K562 (cell line): ENCODE data around the gene RNF181. TPM values are rescaled to one million over a fixed set of nuclear protein-coding genes. Genes with fewer than 3 reads are reported as not detected.

Source experiments
- ATAC-seq: fragments of 200-7000 bp; cut with Tn5 transposase; 3 replicates; pipeline ENCODE4 v1.9.1; 2020; ENCODE audit warnings: moderate library complexity
- BruUV-seq: library from RNA; stranded (reverse); fragments of 400-500 nt; replicated peaks from 2 replicates; lab custom pipeline; 2021; lab: Mats Ljungman, UMichigan
- CTCF ChIA-PET: fragments of 300-600 bp; formaldehyde crosslinking; extraction: SDS; loops from one replicate; lab custom pipeline; 2021; ENCODE audit warnings: low intra/inter-chr PET ratio; lab: Yijun Ruan, JAX
- POLR2A ChIA-PET: fragments of 300-600, 350-650 bp; sonication (Branson Sonifier 250); formaldehyde crosslinking; extraction: SDS; loops from one replicate; lab custom pipeline; 2021; ENCODE audit warnings: antibody characterized with exemption, inconsistent platforms; lab: Yijun Ruan, JAX
- DNase-seq, 4 experiments: peaks; one replicate each; pipeline versions ENCODE4 v3.0.0 to v3.0.0-alpha.2; 2011 to 2018; ENCODE audit warnings: low spot score in 3 of 4, mixed read lengths in 3 of 4; ENCODE audit errors: extremely low read depth in 1 of 4
- FAIRE-seq: peaks from 2 replicates; lab custom pipeline; 2011; peaks lifted over from hg19 to GRCh38; lab: Jason Lieb, UNC
- H2AFZ ChIP-seq: 2 replicates; pipeline ENCODE4 v1.6.0; 2011; ENCODE audit warnings: low read depth, low read length, control low read depth, inconsistent platforms
- H3K27ac ChIP-seq: fragments of 200-600 bp; 3 replicates; pipeline ENCODE4 v1.8.0; 2011; ENCODE audit warnings: low read depth, mild to moderate bottlenecking, control low read depth, inconsistent platforms, low read length, moderate library complexity, mixed read lengths; ENCODE audit errors: extremely low read depth
- H3K27me3 ChIP-seq, 2 experiments: fragments of 300-600 bp in 1 of 2; 2 replicates in 1 of 2; 3 replicates in 1 of 2; pipeline versions ENCODE4 v1.6.0 to v1.8.0; 2011; ENCODE audit warnings: inconsistent platforms in 2 of 2, low read length in 2 of 2, mild to moderate bottlenecking in 1 of 2, mixed read lengths in 1 of 2, moderate library complexity in 1 of 2; ENCODE audit not compliant: control insufficient read depth in 2 of 2, insufficient read depth in 2 of 2
- H3K36me3 ChIP-seq: fragments of 300-600 bp; 3 replicates; pipeline ENCODE4 v1.8.0; 2011; ENCODE audit warnings: mild to moderate bottlenecking, low read length, inconsistent platforms; ENCODE audit not compliant: control insufficient read depth, insufficient read depth
- H3K4me1 ChIP-seq, 2 experiments: fragments of 200-600 bp in 1 of 2; replicated peaks in 1 of 2; 2 replicates in 1 of 2; 3 replicates in 1 of 2; pipeline versions ENCODE4 v1.5.1 to v1.8.0; 2011; ENCODE audit warnings: inconsistent platforms in 2 of 2, low read length in 2 of 2, mild to moderate bottlenecking in 1 of 2, mixed read lengths in 1 of 2, moderate library complexity in 1 of 2; ENCODE audit not compliant: control insufficient read depth in 2 of 2, insufficient read depth in 2 of 2
- H3K4me2 ChIP-seq: 2 replicates; pipeline ENCODE4 v1.6.1; 2011; ENCODE audit warnings: low read length, control low read depth, inconsistent platforms, mixed read lengths; ENCODE audit not compliant: insufficient read depth
- H3K4me3 ChIP-seq: fragments of 200-600 bp; sonication (generic), shearing (Covaris generic); 2 replicates; pipeline ENCODE4 v1.5.1; 2016; ENCODE audit warnings: control low read depth, inconsistent platforms
- H3K79me2 ChIP-seq: fragments of 200-600 bp; 3 replicates; pipeline ENCODE4 v1.8.0; 2011; ENCODE audit warnings: low read length, inconsistent platforms; ENCODE audit not compliant: control insufficient read depth, insufficient read depth
- H3K9ac ChIP-seq, 2 experiments: 2 replicates each; pipeline versions ENCODE4 v1.6.0 to v1.6.1; 2011; ENCODE audit warnings: low read depth in 2 of 2, low read length in 2 of 2, control low read depth in 1 of 2, inconsistent platforms in 1 of 2, mild to moderate bottlenecking in 1 of 2, mixed read lengths in 1 of 2; ENCODE audit not compliant: insufficient read depth in 1 of 2
- H3K9me1 ChIP-seq: one replicate; pipeline ENCODE4 v1.6.0; 2011; ENCODE audit warnings: inconsistent platforms, mild to moderate bottlenecking, low read length, moderate library complexity; ENCODE audit not compliant: control insufficient read depth, insufficient read depth
- H3K9me3 ChIP-seq: replicated peaks from 2 replicates; pipeline ENCODE4 v1.5.1; 2011; ENCODE audit warnings: low read depth, low read length, inconsistent platforms; ENCODE audit not compliant: control insufficient read depth, insufficient read depth
- H4K20me1 ChIP-seq: replicated peaks from 2 replicates; pipeline ENCODE4 v1.6.1; 2011; ENCODE audit warnings: low read length, inconsistent platforms, mixed read lengths; ENCODE audit not compliant: control insufficient read depth, insufficient read depth
- HLTF ChIP-seq: fragments of 450-650 bp; IDR thresholded peaks from 2 replicates; pipeline ENCODE4 v1.6.1; 2016
- NBN ChIP-seq: fragments of 450-650 bp; IDR thresholded peaks from 2 replicates; pipeline ENCODE4 v1.6.1; 2016; ENCODE audit warnings: low read depth, mild to moderate bottlenecking
- WGBS: fragments of 100-300 bp; shearing (Covaris generic); methylation state at CpG from one replicate; pipeline ENCODE4 v1.1.6; 2016; ENCODE audit warnings: low coverage, mixed read lengths; ENCODE audit not compliant: insufficient coverage; ENCODE audit errors: missing lambda C conversion rate; 5-methylcytosine and 5-hydroxymethylcytosine counted together
- in situ Hi-C: fragments of 300-500 bp; cut with MboI; formaldehyde crosslinking; loops from 4 replicates; pipeline ENCODE4 v1.15.0; 2018; ENCODE audit warnings: inconsistent platforms, mixed read lengths
- intact Hi-C: fragments of 100-400 bp; cut with micrococcal nuclease; formaldehyde crosslinking; loops from 2 replicates; pipeline ENCODE4 v1.14.2; 2022
- polyA plus RNA-seq, 8 experiments: library from polyadenylated mRNA; depleted of rRNA in 4 of 8; stranded (reverse) in 5 of 8; unstranded in 3 of 8; fragments of >200 nt; fragmentation: Nextera tagmentation in 2 of 8; fragmentation: Illumina TruSeq in 1 of 8; extraction: Ambion mirVana in 2 of 8; extraction: Trizol in 1 of 8; gene quantifications; 2 replicates each; pipeline versions ENCODE4 v1.2.1 to v1.2.3, GENCODE V29; 2011 to 2014; ENCODE audit warnings: inconsistent platforms in 1 of 8, missing spikeins in 1 of 8
- total RNA-seq, 7 experiments: library from RNA; depleted of rRNA in 6 of 7; stranded (reverse); fragments of >200 nt in 6 of 7; fragmentation: Illumina TruSeq in 2 of 7; extraction: Trizol in 2 of 7; gene quantifications; 2 replicates each; pipeline versions ENCODE4 v1.2.1 to v1.2.3, GENCODE V29; 2011 to 2021; ENCODE audit warnings: low replicate concordance in 1 of 7
- TF ChIP-seq, protein P1 (sequence below), 2 experiments: fragments of 450-650 bp; IDR thresholded peaks; 2 replicates each; pipeline ENCODE4 v1.6.1; 2016
- TF ChIP-seq, protein P2 (sequence below): fragments of 200-800 bp; sonication (Bioruptor generic); IDR thresholded peaks from 2 replicates; pipeline ENCODE4 v1.6.1; 2017; ENCODE audit warnings: missing genetic modification characterization, missing compliant biosample characterization

RNF181 gene
- total and polyA plus RNA-seq, 9 of the 15 experiments (the other 6 are each of a cell fraction or from before 2014, with no cell fraction given), result 139 to 492 (median 253) TPM

DNA sequence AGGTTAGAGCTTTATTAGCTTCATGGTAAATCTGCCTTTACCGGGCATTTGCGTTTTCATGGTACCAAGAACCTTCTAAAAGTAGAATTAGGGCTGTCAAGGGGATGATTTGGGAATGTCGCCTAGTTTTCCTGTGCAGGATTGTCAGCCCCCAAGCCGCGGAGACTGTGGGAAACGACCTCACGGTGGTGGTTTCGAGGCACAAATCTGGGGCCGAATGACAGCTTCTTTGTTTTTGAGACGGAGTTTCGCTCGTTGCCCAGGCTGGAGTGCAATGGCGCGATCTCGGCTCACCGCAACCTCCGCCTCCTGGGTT is 19.8 kb downstream of the RNF181 start:
- Histone ChIP-seq H3K79me2 (peaks cover 64% of the 10 kb centered on the region), H3K27me3 (no peaks in the 10 kb centered on the region), H3K36me3 (peaks cover 34% of the 10 kb centered on the region), H4K20me1 (no peaks in the 10 kb centered on the region; the same call in 1 of the 2 replicates), H3K27ac (peak overlapping the region; percentile 88; the same call in 2 of the 3 replicates), H2AFZ (0 out of 2 replicates have a peak overlapping the region, but pooled peaks have one; percentile 43), H3K4me1 (peaks cover 11 to 33% of the 10 kb centered on the region in 2 experiments; a peak in 4 of 5 replicates), H3K9me3 (no peaks in the 10 kb centered on the region), H3K9ac (peak overlapping the region; percentile 75 to 88; a peak in 2 of 4 replicates), H3K4me3 (peak overlapping the region; percentile 65)
- ATAC-seq, result no peak
- 70% methylated on average over 17 of the region's 17 CpGs for WGBS
- in situ Hi-C loops, result no loop called here
- POLR2A ChIA-PET, result interaction anchor here (0.6 to 1.7 kb wide), 12 partner anchors 9 to 578 kb away, joined by 3 to 5 read pairs (median 4); partner anchors contain the start of genes GGCX, MAT2A, RNF181 and TMEM150A
- CTCF ChIA-PET, result no interaction called here
- no peak for FAIRE-seq
- intact Hi-C loops, result loop anchor here (5.0 kb wide), 1 partner anchor 288 kb away; the partner anchor contains the start of gene TGOLN2
- BruUV-seq, result TSS peak; percentile 65
- no peak for DNase-seq
- TF ChIP-seq, protein P1, sequence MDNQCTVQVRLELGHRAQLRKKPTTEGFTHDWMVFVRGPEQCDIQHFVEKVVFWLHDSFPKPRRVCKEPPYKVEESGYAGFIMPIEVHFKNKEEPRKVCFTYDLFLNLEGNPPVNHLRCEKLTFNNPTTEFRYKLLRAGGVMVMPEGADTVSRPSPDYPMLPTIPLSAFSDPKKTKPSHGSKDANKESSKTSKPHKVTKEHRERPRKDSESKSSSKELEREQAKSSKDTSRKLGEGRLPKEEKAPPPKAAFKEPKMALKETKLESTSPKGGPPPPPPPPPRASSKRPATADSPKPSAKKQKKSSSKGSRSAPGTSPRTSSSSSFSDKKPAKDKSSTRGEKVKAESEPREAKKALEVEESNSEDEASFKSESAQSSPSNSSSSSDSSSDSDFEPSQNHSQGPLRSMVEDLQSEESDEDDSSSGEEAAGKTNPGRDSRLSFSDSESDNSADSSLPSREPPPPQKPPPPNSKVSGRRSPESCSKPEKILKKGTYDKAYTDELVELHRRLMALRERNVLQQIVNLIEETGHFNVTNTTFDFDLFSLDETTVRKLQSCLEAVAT (IDR thresholded peaks at IDR 0.05), result peak in 1 of 2 experiments; percentile 91; a peak in 2 of 4 replicates
- TF ChIP-seq, protein P2, sequence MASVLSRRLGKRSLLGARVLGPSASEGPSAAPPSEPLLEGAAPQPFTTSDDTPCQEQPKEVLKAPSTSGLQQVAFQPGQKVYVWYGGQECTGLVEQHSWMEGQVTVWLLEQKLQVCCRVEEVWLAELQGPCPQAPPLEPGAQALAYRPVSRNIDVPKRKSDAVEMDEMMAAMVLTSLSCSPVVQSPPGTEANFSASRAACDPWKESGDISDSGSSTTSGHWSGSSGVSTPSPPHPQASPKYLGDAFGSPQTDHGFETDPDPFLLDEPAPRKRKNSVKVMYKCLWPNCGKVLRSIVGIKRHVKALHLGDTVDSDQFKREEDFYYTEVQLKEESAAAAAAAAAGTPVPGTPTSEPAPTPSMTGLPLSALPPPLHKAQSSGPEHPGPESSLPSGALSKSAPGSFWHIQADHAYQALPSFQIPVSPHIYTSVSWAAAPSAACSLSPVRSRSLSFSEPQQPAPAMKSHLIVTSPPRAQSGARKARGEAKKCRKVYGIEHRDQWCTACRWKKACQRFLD (CRISPR knock-in tag), result no peak; the same call in 1 of the 2 replicates
- TF ChIP-seq HLTF (0 out of 2 replicates have a peak, but pooled peaks have one; percentile 16), NBN (0 out of 2 replicates have a peak, but pooled peaks have one; percentile 0)
- TF ChIP-seq, all 486 proteins: peak for 3
- no peaks in the 10 kb centered on the region for H3K9me1 ChIP-seq
- peak overlapping the region; percentile 73 for H3K4me2 ChIP-seq
